GM18868 (cell line): Measurements from ENCODE around the gene B9D2.
A peak's percentile ranks its signal among the peaks of the same experiment; 100 is the strongest.

Experiments
- ATAC-seq: cut with Tn5 transposase; IDR thresholded peaks from one replicate; pipeline ENCODE4 v1.9.1; 2021; ENCODE audit warnings: mild to moderate bottlenecking, moderate library complexity; ENCODE audit not compliant: unreplicated experiment

The B9D2 gene

GRCh38 chr19:41311613-41312012 lies 52.3 kb downstream of the B9D2 start:
- ATAC-seq = no peak

- ATAC-seq = no peak
Measured at GRCh38 chr19:41311072-41311471, 52.9 kb downstream of the B9D2 start.

GRCh38 chr19:41310033-41310831 lies 53.7 kb downstream of the B9D2 start, which contains the start of gene CCDC97:
Gene CCDC97, plus strand, starts transcription at chr19:41310172. Its CDS starts 139 bp downstream, at chr19:41310311.
- peak; percentile 63 for ATAC-seq

- no peak for ATAC-seq
Measured at GRCh38 chr19:41309180-41310032, 54.5 kb downstream of the B9D2 start.

GRCh38 chr19:41308450-41309179 lies 55.3 kb downstream of the B9D2 start:
- no peak for ATAC-seq

- no peak for ATAC-seq
Measured at GRCh38 chr19:41307954-41308449, 55.9 kb downstream of the B9D2 start.

GRCh38 chr19:41307090-41307875 lies 56.7 kb downstream of the B9D2 start:
- no peak for ATAC-seq

- no peak for ATAC-seq
Measured at GRCh38 chr19:41305927-41306793, 57.8 kb downstream of the B9D2 start.

GRCh38 chr19:41304706-41305483 lies 59.1 kb downstream of the B9D2 start:
- no peak for ATAC-seq
